GM12873 (cell line): Measurements from ENCODE around the gene ZFAND3.

ENCODE experiments used
- TF ChIP-seq, protein P1 (sequence below): IDR thresholded peaks from 2 replicates; pipeline ENCODE4 v1.5.1; 2012; ENCODE audit warnings: low read depth, mild to moderate bottlenecking, moderate library complexity, low read length, control low read depth; ENCODE audit not compliant: insufficient read depth; ENCODE audit errors: missing control alignments

Gene ZFAND3

DNA sequence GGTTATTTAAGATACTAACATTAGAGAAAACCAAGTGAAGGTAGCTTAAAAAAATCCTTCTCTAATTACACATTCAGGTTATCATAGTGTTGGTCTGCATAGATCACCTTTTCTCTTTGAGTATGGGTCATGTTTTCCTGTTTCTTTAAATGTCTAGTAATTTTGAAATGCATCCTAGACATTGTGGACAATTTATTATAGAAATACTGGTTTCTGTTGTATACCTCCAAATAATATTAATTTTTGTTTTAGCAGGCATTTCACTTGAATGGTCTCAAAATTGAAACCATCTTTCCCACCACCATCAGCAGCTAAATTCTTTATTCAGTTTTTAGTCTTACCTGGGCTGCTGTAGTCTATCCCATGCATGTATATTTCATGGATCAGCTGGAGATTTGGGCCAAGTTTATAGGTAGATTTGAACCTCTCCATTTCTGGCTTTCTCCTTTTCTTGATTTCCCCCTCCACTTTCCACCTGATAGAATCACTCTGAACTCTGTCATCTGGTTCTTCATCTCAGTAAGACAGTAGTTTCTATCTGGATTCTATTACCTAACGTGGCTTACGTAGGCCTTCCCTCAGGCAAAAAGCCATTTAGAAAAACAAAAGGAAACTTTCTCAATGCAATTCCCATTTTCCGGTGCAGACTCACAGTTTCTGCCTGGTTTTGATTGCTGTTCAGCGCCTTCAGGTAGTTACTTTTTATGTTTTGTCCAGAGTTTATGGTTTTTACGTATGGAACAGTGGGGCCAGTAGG lies 52.3 kb downstream of the ZFAND3 start:
- TF ChIP-seq, protein P1, sequence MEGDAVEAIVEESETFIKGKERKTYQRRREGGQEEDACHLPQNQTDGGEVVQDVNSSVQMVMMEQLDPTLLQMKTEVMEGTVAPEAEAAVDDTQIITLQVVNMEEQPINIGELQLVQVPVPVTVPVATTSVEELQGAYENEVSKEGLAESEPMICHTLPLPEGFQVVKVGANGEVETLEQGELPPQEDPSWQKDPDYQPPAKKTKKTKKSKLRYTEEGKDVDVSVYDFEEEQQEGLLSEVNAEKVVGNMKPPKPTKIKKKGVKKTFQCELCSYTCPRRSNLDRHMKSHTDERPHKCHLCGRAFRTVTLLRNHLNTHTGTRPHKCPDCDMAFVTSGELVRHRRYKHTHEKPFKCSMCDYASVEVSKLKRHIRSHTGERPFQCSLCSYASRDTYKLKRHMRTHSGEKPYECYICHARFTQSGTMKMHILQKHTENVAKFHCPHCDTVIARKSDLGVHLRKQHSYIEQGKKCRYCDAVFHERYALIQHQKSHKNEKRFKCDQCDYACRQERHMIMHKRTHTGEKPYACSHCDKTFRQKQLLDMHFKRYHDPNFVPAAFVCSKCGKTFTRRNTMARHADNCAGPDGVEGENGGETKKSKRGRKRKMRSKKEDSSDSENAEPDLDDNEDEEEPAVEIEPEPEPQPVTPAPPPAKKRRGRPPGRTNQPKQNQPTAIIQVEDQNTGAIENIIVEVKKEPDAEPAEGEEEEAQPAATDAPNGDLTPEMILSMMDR: no peak

DNA sequence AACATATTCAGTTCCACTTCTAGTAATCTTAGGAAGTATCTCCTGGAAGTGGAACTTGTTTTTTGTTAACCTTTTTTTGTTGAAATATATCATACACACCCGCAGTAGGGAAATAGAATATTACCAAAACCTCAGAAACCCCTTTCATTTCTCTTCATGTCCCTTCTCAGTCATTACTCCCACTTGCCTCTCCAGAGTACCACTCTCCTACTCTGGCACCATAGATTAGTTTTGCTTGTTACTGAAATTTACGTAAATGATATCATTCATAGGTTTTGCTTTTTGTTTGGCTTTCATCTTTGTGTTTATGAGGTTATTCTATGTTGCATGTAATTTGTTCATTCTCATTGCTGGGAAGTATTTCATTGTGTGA lies 52.8 kb downstream of the ZFAND3 start:
- TF ChIP-seq, protein P1: no peak

GRCh38 chr6:37874726-37875125 lies 55.2 kb downstream of the ZFAND3 start:
- TF ChIP-seq, protein P1: no peak

- TF ChIP-seq, protein P1: no peak
Observed at GRCh38 chr6:37875561-37876309, 56.2 kb downstream of the ZFAND3 start.

GRCh38 chr6:37876843-37877242 lies 57.3 kb downstream of the ZFAND3 start:
- TF ChIP-seq, protein P1: no peak

DNA sequence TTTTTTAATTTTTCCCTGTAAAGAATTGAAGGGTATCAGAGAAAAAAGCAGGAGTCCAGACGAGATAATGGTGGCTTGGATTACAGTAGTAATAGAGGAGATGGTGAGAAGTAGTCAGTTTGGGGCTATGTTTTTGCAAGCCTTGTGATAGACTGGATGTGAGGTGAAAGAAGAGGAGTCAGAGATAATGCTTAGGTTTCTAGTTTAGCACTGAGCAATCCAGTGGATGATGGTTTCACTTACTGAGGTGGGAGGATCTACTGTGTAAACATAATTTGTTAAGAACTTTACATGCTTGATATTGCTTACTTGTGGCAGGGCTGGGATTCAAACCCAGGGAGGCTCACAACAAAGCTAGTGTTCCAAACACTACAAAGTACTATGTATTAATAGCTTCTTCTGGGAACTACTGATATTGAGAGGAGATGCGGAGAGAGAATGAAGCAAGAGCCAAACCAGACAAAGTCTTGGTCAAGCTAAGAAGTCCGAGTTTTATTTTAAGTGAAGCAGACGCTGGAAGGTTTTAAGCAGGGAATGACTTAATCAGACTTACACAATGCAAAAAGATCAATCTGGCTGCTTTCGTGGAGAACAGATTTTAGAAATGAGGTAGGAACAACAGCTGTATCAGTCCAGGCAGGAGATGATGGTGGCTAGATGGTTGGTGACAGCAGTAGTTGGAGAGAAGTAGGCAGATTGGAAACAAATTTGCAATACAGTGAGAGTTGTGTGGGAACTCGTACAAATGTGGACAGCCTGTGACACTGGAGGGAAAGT lies 58.0 kb downstream of the ZFAND3 start:
- TF ChIP-seq, protein P1: no peak
